22Rv1 (cell line): ENCODE measurements around the gene DPH2.

ENCODE experiments used
- CTCF ChIP-seq: fragments of 450-650 bp; IDR thresholded peaks from 2 replicates; pipeline ENCODE4 v1.5.1; 2017; ENCODE audit warnings: mild to moderate bottlenecking
- ZFX ChIP-seq: fragments of 450-650 bp; IDR thresholded peaks from 2 replicates; pipeline ENCODE4 v1.6.1; 2017; ENCODE audit warnings: antibody characterized with exemption, borderline replicate concordance

- TF ChIP-seq CTCF (no peak), ZFX (no peak)
Measured at GRCh38 chr1:43931711-43932660, 37.8 kb upstream of the DPH2 start.
